Stimulated activated CD8-positive, alpha-beta memory T cell treated with anti-CD3 and anti-CD28 coated beads, Interleukin-7, amount 100 ng/mL, for 24 hours (primary cell): ENCODE results near the gene ACAA2.

Experiments
- DNase-seq: peaks from one replicate; pipeline ENCODE4 v3.0.0-alpha.2; 2020; ENCODE audit warnings: low read depth

ACAA2 gene

GRCh38 chr18:49742316-49743116 lies 70.8 kb downstream of the ACAA2 start:
- no peak for DNase-seq

GRCh38 chr18:49739275-49739674 lies 74.1 kb downstream of the ACAA2 start:
- DNase-seq = no peak

- DNase-seq = no peak
These were observed 74.6 kb downstream of the ACAA2 start for GRCh38 chr18:49738721-49739120.

DNA sequence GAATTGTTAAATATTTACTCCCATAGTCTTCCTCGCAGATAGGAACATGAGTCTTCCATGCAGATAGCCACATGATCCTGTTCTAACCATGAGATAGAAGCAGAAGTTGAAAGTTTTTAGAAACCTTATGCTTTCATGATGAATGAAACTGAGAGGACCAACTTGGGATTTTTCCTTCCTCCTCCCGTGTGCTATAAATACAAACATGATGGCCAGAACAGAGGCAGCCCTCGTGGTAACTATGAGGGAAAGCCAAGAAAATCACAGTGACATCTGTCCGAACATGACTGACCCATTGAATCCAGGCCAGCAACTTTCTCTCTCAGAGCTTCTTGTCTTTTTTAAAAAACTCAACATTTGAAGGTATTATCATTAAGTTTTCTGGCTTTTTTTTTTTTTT lies 78.5 kb downstream of the ACAA2 start:
- DNase-seq = no peak

- DNase-seq = no peak
These were observed 79.3 kb downstream of the ACAA2 start for GRCh38 chr18:49733896-49734585.

DNA sequence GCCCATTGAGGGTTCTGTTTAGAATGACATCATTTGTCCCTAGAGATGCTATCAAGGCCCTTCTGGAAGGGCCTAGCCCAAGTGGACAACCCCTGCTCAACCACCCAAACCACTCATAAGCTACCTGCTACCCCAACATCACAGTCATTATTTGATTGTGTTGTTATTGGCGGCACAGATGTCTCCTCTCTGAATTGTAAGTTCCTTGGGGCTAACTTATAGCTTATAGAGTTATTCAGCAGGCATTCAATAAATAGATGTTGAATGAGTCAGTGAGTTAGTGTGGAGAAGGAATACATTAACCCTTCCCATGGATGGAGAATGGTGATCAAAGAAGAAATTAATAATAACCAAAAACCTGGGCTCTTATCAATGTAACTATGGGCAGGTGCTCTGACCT lies 80.0 kb downstream of the ACAA2 start:
- no peak for DNase-seq
